GM10266 (cell line): ENCODE data around the gene KLHL7.
A peak's percentile ranks its signal among the peaks of the same experiment; 100 is the strongest.

ENCODE experiments used
- DNase-seq: peaks from one replicate; pipeline ENCODE4 v3.0.0; 2012; ENCODE audit errors: extremely low spot score
- CTCF ChIP-seq: IDR thresholded peaks from 2 replicates; pipeline ENCODE4 v1.5.1; 2012; ENCODE audit warnings: mild to moderate bottlenecking, low read depth; ENCODE audit not compliant: control insufficient read depth, insufficient read depth; ENCODE audit errors: missing control alignments

The KLHL7 gene

GRCh38 chr7:23168111-23168885, 62.7 kb downstream of the KLHL7 start:
- DNase-seq: no peak
- no peak for TF ChIP-seq CTCF

- TF ChIP-seq CTCF: no peak
- no peak for DNase-seq
Measured at GRCh38 chr7:23175938-23176337, 70.4 kb downstream of the KLHL7 start.

GRCh38 chr7:23181684-23182553, 76.3 kb downstream of the KLHL7 start, which contains the start of gene NUP42:
NUP42 (plus strand) TSS chr7:23182048; CDS start chr7:23182086, 38 bp downstream.
- no peak for TF ChIP-seq CTCF

GRCh38 chr7:23183279-23184012, 77.9 kb downstream of the KLHL7 start:
- no peak for DNase-seq
- no peak for TF ChIP-seq CTCF

More at GRCh38 chr7:23181684-23182553, 76.3 kb downstream of the KLHL7 start, which contains the start of gene NUP42:
- peak; percentile 93 for DNase-seq

- TF ChIP-seq CTCF: no peak
- DNase-seq: no peak
Measured at GRCh38 chr7:23184291-23184690, 78.7 kb downstream of the KLHL7 start.

- peak; percentile 44 for TF ChIP-seq CTCF
- DNase-seq: no peak
Measured at GRCh38 chr7:23184709-23185359, 79.2 kb downstream of the KLHL7 start.
